WTC11 (cell line): ENCODE measurements around the gene CLEC3B. TPM values are rescaled to one million over a fixed set of nuclear protein-coding genes. Genes with fewer than 3 reads are reported as not detected.

Experiments used
- ATAC-seq: fragments of 200-7000 bp; cut with Tn5 transposase; 2 replicates; pipeline ENCODE4 v1.10.0; 2021; ENCODE audit warnings: mild to moderate bottlenecking, moderate library complexity
- CTCF ChIA-PET: fragments of 300-600 bp; sonication (Branson Sonifier 250); formaldehyde crosslinking; loops from one replicate; lab custom pipeline; 2021; ENCODE audit warnings: antibody characterized with exemption; lab: Charles Lee
- POLR2A ChIA-PET: fragments of 350-600 bp; sonication (Branson Sonifier 250); formaldehyde crosslinking; loops from one replicate; lab custom pipeline; 2021; ENCODE audit warnings: antibody characterized with exemption; lab: Charles Lee
- DNase-seq: peaks from one replicate; pipeline ENCODE4 v3.0.0; 2021; ENCODE audit warnings: low spot score
- H3K27ac Mint-ChIP-seq: 2 replicates; pipeline ENCODE4 v1.8.0; 2021; ENCODE audit warnings: mixed read lengths
- H3K27me3 Mint-ChIP-seq: 2 replicates; pipeline ENCODE4 v1.8.0; 2021; ENCODE audit warnings: low read depth, mild to moderate bottlenecking, moderate library complexity, mixed read lengths
- H3K36me3 Mint-ChIP-seq: 2 replicates; pipeline ENCODE4 v1.8.0; 2021; ENCODE audit warnings: mixed read lengths
- H3K4me1 Mint-ChIP-seq: 2 replicates; pipeline ENCODE4 v1.8.0; 2022; ENCODE audit warnings: mixed read lengths
- H3K4me3 Mint-ChIP-seq: 2 replicates; pipeline ENCODE4 v1.8.0; 2021; ENCODE audit warnings: mild to moderate bottlenecking, moderate library complexity, mixed read lengths
- H3K9me3 Mint-ChIP-seq: 2 replicates; pipeline ENCODE4 v1.8.0; 2021; ENCODE audit warnings: mixed read lengths
- AR ChIP-seq: fragments of 250-450 bp; sonication (Bioruptor Pico); IDR thresholded peaks from 2 replicates; pipeline ENCODE4 v1.9.0; 2021; ENCODE audit warnings: mild to moderate bottlenecking
- ATF1 ChIP-seq: sonication (generic); formaldehyde crosslinking; IDR thresholded peaks from 2 replicates; pipeline ENCODE4 v1.8.1; 2023; ENCODE audit warnings: mild to moderate bottlenecking, moderate library complexity, missing genetic modification reagents
- EMX1 ChIP-seq: fragments of 250-450 bp; sonication (Bioruptor Pico); IDR thresholded peaks from 2 replicates; pipeline ENCODE4 v1.8.0; 2021; ENCODE audit warnings: mild to moderate bottlenecking
- GABPB1 ChIP-seq: sonication (generic); formaldehyde crosslinking; IDR thresholded peaks from 2 replicates; pipeline ENCODE4 v1.8.1; 2023; ENCODE audit warnings: mild to moderate bottlenecking, missing genetic modification reagents
- HMGXB4 ChIP-seq: sonication (generic); formaldehyde crosslinking; IDR thresholded peaks from 2 replicates; pipeline ENCODE4 v1.8.1; 2023; ENCODE audit warnings: mild to moderate bottlenecking, moderate library complexity, missing genetic modification reagents
- IRF2 ChIP-seq: sonication (generic); formaldehyde crosslinking; IDR thresholded peaks from 2 replicates; pipeline ENCODE4 v1.8.0; 2022; ENCODE audit warnings: low read depth, missing genetic modification reagents, borderline replicate concordance
- MXD4 ChIP-seq: fragments of 250-450 bp; sonication (Bioruptor Pico); IDR thresholded peaks from 2 replicates; pipeline ENCODE4 v1.8.0; 2021; ENCODE audit warnings: mild to moderate bottlenecking, moderate library complexity, borderline replicate concordance
- MYBL2 ChIP-seq: sonication (generic); formaldehyde crosslinking; IDR thresholded peaks from 2 replicates; pipeline ENCODE4 v1.8.1; 2023; ENCODE audit warnings: mild to moderate bottlenecking, moderate library complexity, missing genetic modification reagents
- NR3C1 ChIP-seq: sonication (generic); formaldehyde crosslinking; conservative IDR thresholded peaks from 2 replicates; pipeline ENCODE4 v1.8.1; 2023; ENCODE audit warnings: low read depth, mild to moderate bottlenecking, missing genetic modification reagents
- PREB ChIP-seq: sonication (generic); formaldehyde crosslinking; IDR thresholded peaks from 2 replicates; pipeline ENCODE4 v1.8.1; 2022; ENCODE audit warnings: mild to moderate bottlenecking, missing genetic modification reagents, moderate library complexity, borderline replicate concordance
- STAT6 ChIP-seq: sonication (generic); formaldehyde crosslinking; conservative IDR thresholded peaks from 2 replicates; pipeline ENCODE4 v1.8.1; 2023; ENCODE audit warnings: mild to moderate bottlenecking, low read depth, missing genetic modification reagents, moderate library complexity
- TCF7 ChIP-seq: sonication (generic); formaldehyde crosslinking; IDR thresholded peaks from 2 replicates; pipeline ENCODE4 v1.8.0; 2022; ENCODE audit warnings: mild to moderate bottlenecking, low read depth, missing genetic modification reagents, moderate library complexity
- ZBTB21 ChIP-seq: sonication (generic); formaldehyde crosslinking; IDR thresholded peaks from 2 replicates; pipeline ENCODE4 v1.8.1; 2023; ENCODE audit warnings: mild to moderate bottlenecking, missing genetic modification reagents, borderline replicate concordance
- ZNF138 ChIP-seq: sonication (generic); formaldehyde crosslinking; conservative IDR thresholded peaks from 2 replicates; pipeline ENCODE4 v1.8.1; 2022; ENCODE audit warnings: mild to moderate bottlenecking, moderate library complexity, missing genetic modification reagents
- total RNA-seq: library from RNA; stranded (reverse); gene quantifications from 3 replicates; pipeline ENCODE4 v1.2.3, GENCODE V29; 2021
- TF ChIP-seq, protein P1 (sequence below): sonication (generic); formaldehyde crosslinking; IDR thresholded peaks from 2 replicates; pipeline ENCODE4 v1.8.0; 2022; ENCODE audit warnings: mild to moderate bottlenecking, missing genetic modification reagents

Gene CLEC3B
- total RNA-seq, 1 experiment from 2014 or later, result 0.81 TPM

- no peak for TF ChIP-seq HMGXB4 (CRISPR knock-in tag)
- TF ChIP-seq PREB (CRISPR knock-in tag), result no peak
- TF ChIP-seq TCF7, result no peak
- no peak for TF ChIP-seq EMX1 (CRISPR knock-in tag)
- TF ChIP-seq STAT6 (CRISPR knock-in tag), result no peak
- TF ChIP-seq ZNF138 (CRISPR knock-in tag), result no peak
- TF ChIP-seq ZBTB21 (CRISPR knock-in tag), result no peak
Observed at GRCh38 chr3:45002139-45002660, 23.9 kb upstream of the CLEC3B start (continued).

DNA sequence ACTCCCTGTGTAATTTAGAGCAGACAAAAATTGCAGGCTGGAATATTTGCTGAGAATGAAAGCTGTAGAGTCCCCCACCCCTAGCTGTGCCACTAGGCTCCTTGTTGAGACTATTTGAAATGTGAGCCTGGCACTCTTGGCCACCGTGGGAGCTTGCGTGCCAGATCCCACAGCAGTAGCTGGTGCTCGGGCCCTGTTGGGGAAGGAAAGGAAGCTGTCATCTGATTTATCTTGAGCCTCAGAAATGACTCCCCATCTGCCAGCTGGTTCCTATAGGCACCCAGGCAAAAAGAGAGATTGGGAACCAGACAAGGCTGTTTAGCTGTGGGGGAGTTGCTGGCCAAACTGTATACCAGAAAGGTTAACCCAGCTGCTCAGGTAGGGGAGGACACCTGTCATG is 23.4 kb upstream of the CLEC3B start:
- H3K4me3 Mint-ChIP-seq, result no peak overlapping the region
- ChIA-PET CTCF (interaction anchor here (2.4 kb wide), 1 partner anchor 10 kb away, joined by 8 read pairs; no protein-coding TSS in a partner anchor), POLR2A (no interaction called here)
- H3K9me3 Mint-ChIP-seq, result peaks cover 26% of the 10 kb centered on the region
- no peaks in the 10 kb centered on the region for H3K4me1 Mint-ChIP-seq
- ATAC-seq (no peak), DNase-seq (no peak)
- no peak for TF ChIP-seq ATF1 (CRISPR knock-in tag)
- TF ChIP-seq NR3C1 (CRISPR knock-in tag), result no peak
- no peak for TF ChIP-seq IRF2 (CRISPR knock-in tag)
- no peak for TF ChIP-seq GABPB1
- TF ChIP-seq MXD4 (CRISPR knock-in tag), result no peak
- TF ChIP-seq AR (CRISPR knock-in tag), result no peak
- TF ChIP-seq MYBL2 (CRISPR knock-in tag), result no peak
- TF ChIP-seq, protein P1, sequence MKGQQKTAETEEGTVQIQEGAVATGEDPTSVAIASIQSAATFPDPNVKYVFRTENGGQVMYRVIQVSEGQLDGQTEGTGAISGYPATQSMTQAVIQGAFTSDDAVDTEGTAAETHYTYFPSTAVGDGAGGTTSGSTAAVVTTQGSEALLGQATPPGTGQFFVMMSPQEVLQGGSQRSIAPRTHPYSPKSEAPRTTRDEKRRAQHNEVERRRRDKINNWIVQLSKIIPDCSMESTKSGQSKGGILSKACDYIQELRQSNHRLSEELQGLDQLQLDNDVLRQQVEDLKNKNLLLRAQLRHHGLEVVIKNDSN, result no peak
- no peaks in the 10 kb centered on the region for H3K27me3 Mint-ChIP-seq
- H3K36me3 Mint-ChIP-seq, result peaks cover 81% of the 10 kb centered on the region
- H3K27ac Mint-ChIP-seq, result no peak overlapping the region
